Jurkat, Clone E6-1 (cell line): ENCODE results near the gene POLRMT.

Experiments
- DNase-seq: peaks from one replicate; pipeline ENCODE4 v3.0.0-alpha.2; 2011; ENCODE audit warnings: low read depth, low spot score
- H3K4me3 ChIP-seq: 2 replicates; pipeline ENCODE4 v1.5.1; 2011; ENCODE audit warnings: mild to moderate bottlenecking, low read length, control low read depth, moderate library complexity

The POLRMT gene

GRCh38 chr19:650121-650520, 16.8 kb upstream of the POLRMT start:
- no peak for DNase-seq
- no peak overlapping the region for H3K4me3 ChIP-seq

- H3K4me3 ChIP-seq = no peak overlapping the region
- no peak for DNase-seq
Observed at GRCh38 chr19:648904-649801, 15.8 kb upstream of the POLRMT start.

GRCh38 chr19:648305-648704, 15.0 kb upstream of the POLRMT start:
- H3K4me3 ChIP-seq = no peak overlapping the region
- DNase-seq = no peak

GRCh38 chr19:647566-648284, 14.4 kb upstream of the POLRMT start:
- DNase-seq = no peak
- H3K4me3 ChIP-seq = no peak overlapping the region

- no peak for DNase-seq
- H3K4me3 ChIP-seq = no peak overlapping the region
Observed at GRCh38 chr19:646779-647565, 13.6 kb upstream of the POLRMT start.

GRCh38 chr19:645912-646778, 12.8 kb upstream of the POLRMT start:
- DNase-seq = no peak
- no peak overlapping the region for H3K4me3 ChIP-seq

GRCh38 chr19:644789-645188, 11.5 kb upstream of the POLRMT start:
- DNase-seq = no peak
- H3K4me3 ChIP-seq = no peak overlapping the region

GRCh38 chr19:644363-644762, 11.0 kb upstream of the POLRMT start:
- no peak for DNase-seq
- no peak overlapping the region for H3K4me3 ChIP-seq

GRCh38 chr19:643736-644135, 10.4 kb upstream of the POLRMT start:
- no peak overlapping the region for H3K4me3 ChIP-seq
- no peak for DNase-seq

- DNase-seq = no peak
Observed at GRCh38 chr19:642767-643727, 9.7 kb upstream of the POLRMT start.

GRCh38 chr19:641702-642101, 8.4 kb upstream of the POLRMT start:
- no peak for DNase-seq
- no peak overlapping the region for H3K4me3 ChIP-seq

More at GRCh38 chr19:642767-643727, 9.7 kb upstream of the POLRMT start:
- H3K4me3 ChIP-seq = no peak overlapping the region

GRCh38 chr19:640606-641189, 7.4 kb upstream of the POLRMT start:
- no peak overlapping the region for H3K4me3 ChIP-seq

GRCh38 chr19:640161-640558, 6.8 kb upstream of the POLRMT start:
- peak overlapping the region; percentile 28 for H3K4me3 ChIP-seq
- no peak for DNase-seq

More at GRCh38 chr19:640606-641189, 7.4 kb upstream of the POLRMT start:
- no peak for DNase-seq

GRCh38 chr19:639253-640160, 6.2 kb upstream of the POLRMT start, which contains the start of gene FGF22:
Gene FGF22, plus strand, starts transcription at chr19:639879. Its CDS starts 47 bp downstream, at chr19:639926.
- H3K4me3 ChIP-seq = peak within 1 kb of the TSS; percentile 58
- peak; percentile 66 for DNase-seq

GRCh38 chr19:638906-639252, 5.5 kb upstream of the POLRMT start:
- H3K4me3 ChIP-seq = peak overlapping the region; percentile 58

GRCh38 chr19:634975-635652, 1.8 kb upstream of the POLRMT start:
- no peak for DNase-seq
- no peak overlapping the region for H3K4me3 ChIP-seq

More at GRCh38 chr19:638906-639252, 5.5 kb upstream of the POLRMT start:
- DNase-seq = no peak
